ENCODE data around the gene RAPGEF1.
"Not testable (repeated sequence)": the region's sequence is repeated elsewhere in the genome, so short reads cannot be mapped to it uniquely, and the experiment has no call there.

RAPGEF1 gene

DNA sequence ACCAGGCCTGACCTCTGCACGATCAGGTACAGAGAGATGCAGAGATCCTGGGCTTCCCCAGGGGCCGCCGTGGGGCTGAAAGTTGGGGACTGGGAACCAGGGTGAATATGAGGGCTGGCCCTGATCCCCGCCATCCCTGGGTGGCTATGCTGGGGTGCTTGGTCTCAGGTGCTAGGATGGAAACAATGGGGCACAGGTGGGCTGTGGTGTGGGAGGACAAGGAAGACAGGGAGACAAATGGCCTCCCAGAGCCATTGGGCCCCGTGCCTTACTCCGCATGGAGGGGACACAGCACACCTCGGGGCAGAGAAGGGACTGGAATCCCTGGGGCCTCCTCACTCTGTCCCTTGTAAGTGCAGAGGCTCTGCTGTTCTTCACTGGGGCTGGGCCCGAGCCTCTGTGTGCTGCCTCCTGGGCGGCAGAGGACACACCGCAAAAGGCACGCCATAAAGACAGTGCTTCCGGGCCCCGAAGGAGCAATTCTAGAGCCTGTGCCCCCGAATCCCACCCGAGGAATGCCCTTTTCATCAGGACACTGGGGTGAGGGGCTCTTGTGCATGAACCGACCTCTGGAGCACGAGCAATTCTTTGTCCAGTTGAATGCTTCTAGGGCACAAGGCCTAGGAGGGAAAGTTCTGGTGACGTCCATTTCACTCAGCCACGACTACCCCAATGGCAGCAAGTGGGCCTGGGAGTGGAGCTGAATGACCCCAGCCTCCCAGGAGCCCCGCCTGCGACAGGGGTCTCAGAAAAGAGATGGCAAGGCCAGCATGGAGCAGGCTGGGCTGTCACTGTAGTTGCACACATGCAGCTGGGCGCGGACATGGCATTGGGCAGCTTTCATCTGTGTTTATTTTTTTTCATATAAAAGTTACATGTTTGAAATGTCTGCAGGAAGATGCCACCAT is 163.7 kb downstream of the RAPGEF1 start:
- no peak for DNase-seq

DNA sequence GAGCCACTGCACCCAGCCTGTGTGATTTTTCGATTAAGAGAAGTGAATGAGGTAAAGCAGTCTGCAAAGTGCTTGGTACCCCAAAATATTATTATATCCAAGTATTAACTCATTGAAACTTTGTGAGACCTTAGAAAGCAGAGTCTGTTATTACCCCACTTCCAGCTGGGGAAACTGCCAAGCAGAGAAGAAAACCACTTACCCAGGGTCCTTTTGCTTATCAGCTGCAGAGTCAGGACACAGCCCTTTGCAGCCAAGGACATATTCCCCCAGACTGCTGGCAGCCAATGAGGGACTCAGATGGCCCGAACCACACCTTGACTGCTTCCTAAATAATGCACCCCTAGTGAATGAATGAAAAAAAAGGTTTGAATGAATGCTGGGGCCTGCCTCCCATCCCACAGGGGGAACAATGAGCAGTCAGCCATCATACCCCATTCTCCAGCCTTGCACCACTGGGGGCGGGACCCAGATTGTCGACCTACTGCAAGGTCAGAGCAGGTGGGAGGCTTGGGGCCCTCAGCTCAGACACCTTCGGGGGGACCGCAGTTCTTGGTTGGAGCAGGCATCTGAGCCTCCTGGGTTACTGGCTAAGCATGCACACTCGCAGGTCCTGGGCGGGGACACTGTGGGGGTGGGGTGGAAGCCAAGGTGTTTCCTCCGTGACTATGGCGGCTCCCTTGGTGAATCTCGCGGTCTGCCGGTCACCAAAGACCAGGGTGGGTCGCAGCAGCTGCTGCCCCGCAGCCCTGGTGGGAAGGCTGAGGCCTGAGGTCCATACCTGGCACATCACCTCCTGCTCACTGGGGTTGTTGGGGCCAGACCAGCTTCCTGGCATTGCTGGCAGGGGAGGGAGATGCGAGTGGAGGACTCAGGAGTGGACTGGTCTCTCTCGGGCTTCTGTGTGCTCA is 164.9 kb downstream of the RAPGEF1 start:
- DNase-seq, result no peak

DNA sequence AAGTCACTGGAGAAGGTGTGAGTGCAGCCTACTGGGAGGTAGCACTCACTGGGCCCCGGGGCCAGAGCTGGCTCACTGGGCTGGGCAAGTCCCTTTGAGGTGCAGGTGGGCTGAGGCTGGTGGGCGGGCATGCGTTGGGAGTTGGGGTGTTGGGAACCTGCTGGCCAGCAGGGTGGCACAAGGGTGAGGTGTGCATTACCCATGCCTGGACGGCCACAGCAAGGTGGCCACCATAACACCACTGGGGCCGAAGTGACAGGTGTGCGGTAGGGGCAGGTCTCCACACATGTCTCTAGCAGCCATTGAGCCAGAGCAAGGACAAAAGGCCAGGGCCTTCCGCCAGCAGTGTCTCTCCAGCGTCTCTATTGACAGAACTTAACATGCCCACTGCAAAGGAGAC is 172.0 kb downstream of the RAPGEF1 start:
- no peak for DNase-seq

DNA sequence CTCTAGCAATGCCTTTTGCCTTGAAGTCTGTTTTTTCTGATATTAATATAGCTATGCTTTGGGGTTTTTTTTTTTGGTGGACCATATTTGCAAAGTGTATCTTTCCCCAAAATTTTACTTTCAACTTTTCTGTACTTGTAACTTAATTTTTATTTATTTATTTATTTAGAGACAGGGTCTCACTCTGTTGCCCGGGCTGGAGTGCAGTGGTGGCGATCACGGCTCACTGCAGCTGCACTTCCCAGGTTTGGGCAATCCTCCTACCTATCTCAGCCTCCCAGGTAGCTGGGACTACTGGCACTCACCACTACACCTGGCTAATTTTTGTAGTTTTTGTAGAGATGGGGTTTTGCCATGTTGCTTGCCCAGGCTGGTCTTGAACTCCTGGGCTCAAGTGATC is 173.7 kb downstream of the RAPGEF1 start:
- no peak for DNase-seq

DNA sequence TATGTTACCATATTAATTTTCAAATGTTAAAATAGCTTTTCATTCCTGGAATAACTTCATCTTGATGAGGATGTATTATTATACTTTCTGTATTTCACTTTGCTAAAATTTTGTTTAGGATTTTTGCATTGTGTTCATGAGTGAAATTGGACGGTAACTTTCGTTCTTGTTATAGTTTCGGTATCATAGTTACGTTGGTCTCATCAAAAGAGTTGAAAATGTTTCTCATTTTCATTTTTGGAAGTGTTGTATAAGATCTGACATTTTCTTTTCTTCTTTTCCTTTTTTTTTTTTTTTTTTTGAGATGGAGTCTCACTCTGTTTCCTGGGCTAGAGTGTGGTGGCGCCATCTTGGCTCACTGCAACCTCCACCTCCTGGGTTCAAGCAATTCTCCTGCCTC is 174.5 kb downstream of the RAPGEF1 start:
- DNase-seq, result no peak

DNA sequence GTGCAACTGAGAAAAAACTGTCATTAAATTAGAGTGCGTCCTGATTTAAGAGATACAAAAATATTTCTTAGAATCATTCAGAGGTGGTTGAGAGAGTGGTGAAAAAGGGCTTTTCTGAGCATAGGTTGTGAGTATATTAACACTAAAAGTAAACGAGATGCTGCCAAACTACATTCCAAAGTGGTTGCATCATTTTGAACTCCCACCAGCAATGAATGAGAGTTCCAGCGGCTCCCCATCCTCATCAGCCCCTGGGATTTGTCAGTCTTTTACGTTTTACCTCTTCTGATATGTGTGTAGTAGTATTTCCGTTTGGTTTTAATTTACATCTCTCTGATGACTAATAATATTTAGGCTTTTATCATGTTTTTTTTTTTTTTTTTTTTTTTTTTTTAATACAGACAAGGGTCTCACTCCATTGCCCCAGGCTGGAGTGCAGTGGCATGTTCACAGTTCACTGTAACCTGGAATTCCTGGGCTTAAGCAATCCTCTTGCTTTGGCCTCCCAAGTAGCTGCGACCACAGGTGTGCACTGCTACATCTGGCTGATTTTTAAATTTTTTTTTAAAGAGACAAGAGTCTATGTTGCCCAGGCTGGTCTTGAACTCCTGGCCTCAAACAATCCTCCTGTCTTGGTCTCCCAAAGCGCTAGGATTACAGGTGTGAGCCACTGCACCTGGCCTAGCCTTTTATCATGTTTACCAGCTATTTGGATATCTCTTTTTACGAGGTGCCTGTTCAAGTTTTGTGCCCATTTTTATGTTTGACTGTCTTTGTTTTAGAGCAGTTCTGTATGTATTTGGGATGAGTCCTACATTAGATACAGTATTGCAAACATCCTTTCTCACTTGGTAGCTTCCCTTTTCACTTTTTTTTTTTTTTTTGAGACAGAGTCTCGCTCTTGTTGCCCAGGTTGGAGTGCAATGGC is 177.6 kb downstream of the RAPGEF1 start:
- no peak for DNase-seq

DNA sequence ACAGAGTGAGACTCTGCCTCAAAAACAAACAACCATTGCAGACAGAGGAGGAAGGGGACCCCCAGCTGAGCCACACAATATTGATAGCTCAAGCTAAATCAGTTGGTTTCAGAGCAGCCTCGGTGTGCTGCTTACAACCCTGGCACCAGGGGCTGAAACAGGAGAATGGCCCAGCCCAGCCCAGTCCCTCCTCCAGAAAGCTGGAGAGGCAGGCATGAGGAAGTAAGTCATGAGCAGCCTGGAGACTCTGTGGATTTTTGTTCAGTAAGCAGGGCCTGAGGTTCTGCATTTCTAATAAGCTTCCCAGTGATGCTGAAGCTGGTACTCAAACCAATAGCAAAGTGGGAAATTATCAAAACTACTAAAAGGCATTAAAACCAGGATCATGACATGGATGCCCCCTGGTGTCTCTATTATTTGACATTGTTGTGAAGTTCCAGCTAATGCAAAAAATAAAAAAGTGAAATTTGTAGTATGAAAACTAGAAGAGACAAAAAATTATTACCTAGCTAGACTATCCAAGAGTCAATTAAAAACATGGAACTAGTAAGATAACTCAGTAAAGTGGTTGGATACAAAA is 180.4 kb downstream of the RAPGEF1 start:
- no peak for DNase-seq

DNA sequence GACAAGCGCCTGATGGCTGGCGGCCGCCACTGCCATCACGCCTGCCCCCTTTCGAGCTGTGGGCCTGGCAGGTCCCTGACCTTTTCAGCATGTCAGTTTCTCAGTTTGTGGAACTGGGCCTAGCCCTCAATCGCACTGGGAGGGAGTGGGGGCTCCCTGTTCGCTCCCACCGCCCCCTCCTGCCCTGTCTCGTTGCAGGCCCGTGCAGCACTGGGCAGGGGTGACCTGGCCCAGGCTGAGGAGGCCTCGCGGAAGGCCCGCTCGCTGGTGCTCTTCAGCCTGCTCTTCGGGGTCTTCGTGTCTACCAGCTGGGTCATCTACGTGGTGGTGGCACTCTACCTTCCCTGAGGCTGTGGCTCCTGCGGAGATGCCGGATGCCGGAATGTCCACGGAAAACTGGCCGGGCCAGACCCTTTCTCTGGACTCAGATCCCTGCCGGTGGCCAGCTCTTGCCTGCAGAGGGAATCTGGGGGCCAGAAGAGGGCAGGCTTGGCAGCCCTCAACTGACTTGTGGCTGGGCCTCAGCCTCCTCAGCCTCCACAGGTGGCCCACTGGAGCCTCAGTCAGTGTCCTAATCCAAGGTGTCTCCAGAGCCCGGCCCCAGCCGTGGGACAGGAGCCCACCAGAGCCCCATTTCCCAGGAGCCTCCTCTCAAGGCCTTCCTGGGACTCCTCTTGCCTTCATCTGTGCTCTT is 181.9 kb downstream of the RAPGEF1 start:
- no peak for DNase-seq

DNA sequence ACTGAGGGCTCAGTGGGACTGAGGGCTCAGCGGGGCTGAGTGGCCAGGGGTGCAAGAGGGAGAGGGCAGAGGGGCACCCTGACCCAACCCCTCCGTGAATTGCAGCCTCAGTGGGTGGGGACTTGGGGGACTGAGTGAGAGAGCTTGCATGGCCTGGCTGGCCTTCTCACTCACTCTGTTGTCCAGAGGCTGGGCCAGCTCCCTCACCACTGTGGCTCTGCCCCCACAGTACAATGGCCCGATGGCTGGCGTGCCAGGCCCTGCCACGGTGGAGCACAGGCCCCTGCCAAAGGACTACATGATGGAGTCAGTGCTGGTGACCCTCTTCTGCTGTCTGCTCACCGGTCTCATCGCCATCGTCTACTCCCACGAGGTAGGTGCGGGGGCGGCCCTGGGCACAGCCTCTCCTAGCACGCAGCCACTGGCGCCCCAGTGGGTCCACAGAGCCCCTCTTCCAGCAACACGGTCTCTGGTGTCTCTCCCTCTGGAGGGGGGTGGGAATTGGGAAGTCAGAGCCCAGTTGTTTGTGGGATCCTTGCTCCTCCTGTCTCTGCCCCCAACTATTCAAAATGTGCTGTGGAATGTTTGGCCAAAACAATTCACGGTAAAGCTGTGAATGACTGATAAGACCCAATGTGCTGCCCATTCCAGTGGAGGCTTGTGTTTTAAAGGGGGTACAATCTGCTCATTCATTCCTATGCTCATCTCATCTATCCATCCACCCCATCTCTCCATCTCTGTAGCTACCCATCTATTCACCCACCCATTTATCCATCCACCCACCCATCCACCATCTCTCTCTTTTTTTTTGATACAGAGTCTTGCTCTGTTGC is 183.8 kb downstream of the RAPGEF1 start:
- no peak for DNase-seq

DNA sequence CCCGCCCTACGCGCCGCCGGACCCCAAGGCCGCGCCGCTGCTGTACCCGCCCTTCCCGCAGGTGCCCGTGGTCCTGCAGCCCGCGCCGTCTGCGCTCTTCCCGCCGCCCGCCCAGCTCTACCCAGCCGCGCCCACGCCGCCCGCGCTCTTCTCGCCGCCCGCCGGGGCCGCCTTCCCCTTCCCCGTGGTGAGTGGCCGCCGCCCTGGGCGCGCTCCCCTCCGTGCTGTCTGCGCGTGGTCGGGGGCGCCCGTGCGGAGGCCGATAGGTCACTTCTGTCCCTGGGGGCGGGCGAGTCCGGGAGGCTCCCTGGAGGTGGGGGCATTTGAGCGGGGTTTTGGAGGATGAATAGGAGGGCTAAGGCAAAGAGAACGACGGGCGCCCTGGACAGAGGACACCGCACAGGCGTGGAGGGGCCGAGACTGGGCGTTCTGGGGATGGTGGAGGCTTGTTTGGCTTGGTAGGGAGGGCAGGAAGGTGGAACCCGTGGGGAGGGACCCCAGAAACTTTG is 185.0 kb downstream of the RAPGEF1 start:
- no peak for DNase-seq

DNA sequence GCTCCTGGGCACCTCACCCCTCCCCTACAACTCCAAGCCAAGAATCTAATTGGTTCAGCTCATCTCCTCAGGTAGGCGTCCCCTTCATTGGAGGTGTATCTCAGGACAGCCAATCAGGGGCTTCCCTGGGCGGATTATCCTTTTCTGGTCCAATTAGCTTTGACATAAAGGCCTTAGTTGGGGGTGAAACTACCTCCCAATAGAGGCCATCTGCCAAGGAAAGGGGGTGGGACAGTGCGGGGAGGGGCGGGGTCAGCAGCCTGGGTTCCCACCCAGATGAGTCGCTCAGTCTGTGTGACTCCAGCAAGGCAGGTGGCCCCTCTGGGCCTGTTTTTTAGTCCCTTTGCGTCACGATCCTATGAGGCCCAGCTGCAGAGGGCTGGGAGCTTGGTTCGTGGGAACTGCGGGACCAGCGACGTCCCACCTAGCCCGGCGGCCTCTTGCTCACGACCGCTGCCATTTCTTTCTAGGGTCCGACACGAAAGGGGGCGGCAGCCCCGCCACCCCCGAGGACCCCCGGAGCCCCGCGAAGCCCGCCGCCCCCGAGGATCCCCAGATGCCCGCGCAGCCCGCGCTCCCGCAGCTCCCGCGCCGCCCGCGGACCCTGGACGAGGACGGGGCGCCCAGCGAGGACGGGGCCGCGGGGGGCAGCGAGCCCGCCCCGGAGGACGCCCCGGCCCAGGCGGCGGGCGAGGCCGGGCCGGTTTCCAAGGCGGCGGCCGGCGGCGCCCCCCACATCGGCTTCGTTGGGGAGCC is 185.6 kb downstream of the RAPGEF1 start:
- no peak for DNase-seq

DNA sequence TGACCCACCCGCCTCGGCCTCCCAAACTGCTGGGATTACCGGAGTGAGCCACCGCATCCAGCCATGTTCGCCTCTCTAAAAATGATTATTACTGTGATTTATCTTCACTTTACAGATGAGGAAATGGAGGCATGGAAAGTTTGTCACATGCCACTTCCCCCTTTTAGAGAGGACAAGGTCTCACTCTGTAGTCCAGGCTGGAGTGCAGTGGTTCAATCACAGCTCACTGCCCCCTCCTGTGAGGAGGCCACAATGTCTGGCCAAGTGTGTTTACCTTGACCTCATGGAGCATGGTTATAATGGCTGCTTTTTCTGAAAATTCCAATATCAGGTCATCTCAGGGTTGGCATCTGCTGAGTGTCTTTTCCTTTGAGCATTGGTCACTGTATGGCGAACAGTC is 187.8 kb downstream of the RAPGEF1 start:
- DNase-seq, result no peak

DNA sequence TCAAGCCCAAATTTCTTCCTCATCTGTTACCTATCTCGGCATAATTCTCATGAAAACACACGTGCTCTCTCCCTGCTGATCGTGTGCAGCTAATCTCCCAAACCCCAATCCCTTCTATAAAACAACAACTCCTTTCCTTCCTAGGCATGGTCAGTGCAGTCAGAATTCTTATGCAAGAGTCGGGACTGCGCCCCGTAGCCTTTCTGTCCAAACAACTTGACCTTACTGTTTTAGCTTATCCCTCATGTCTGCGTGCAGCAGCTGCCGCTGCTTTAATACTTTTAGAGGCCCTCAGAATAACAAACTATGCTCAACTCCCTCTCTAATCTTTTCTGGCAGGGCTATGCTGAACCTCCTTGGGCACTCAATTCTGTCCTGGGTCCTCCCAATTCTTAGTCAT is 189.4 kb downstream of the RAPGEF1 start:
- not testable (repeated sequence) for DNase-seq

DNA sequence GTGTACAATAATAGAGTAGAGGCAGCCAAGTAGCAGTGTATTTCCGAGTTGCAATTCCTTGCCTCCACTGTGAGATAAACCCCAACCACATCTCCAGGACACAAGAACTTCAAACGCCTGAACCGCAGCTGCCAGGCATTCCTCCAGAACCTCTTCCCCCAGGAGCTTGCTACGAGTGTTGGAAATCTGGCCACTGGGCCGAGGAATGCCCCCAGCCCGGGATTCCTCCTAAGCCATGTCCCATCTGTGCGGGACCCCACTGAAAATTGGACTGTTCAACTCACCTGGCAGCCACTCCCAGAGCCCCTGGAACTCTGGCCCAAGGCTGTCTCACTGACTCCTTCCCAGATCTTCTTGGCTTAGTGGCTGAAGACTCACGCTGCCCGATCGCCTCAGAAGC is 190.7 kb downstream of the RAPGEF1 start:
- DNase-seq, result not testable (repeated sequence)

DNA sequence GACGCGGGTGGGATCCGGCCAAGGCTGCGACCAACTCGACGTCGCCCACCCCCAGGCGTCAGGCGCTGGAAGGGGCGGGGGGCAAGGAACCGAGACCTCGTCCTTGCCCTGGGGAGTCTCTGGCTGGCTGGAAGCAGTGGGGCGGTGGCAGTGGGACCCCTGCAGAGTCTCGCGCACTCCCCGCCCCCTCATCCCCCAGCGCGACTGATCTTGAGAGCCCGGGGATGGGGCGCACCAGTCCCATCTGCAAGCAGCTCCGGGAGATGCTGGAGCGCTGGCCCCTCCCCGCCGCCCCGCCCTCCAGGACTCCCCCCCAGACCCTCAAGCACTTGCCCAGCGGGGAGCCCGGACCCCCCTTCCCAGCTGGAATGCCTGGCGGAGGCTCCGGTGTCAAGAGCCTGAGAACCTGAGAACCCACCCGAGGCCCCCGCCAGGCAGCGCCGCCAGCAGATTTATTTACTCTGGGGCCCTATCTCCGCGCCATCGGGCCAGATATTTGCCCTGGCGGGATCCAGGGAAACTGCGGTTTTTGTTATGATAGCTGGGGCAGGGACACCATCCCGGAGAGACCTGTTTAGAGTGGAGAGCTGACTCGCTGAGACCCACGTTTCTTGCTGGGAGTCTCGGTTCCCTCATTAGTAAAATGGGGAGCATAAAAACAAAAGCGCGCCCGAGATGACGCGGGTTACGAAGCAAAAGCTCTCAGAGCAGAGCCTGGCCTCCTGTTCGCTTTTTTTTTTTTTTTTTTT is 193.4 kb downstream of the RAPGEF1 start:
- no peak for DNase-seq

DNA sequence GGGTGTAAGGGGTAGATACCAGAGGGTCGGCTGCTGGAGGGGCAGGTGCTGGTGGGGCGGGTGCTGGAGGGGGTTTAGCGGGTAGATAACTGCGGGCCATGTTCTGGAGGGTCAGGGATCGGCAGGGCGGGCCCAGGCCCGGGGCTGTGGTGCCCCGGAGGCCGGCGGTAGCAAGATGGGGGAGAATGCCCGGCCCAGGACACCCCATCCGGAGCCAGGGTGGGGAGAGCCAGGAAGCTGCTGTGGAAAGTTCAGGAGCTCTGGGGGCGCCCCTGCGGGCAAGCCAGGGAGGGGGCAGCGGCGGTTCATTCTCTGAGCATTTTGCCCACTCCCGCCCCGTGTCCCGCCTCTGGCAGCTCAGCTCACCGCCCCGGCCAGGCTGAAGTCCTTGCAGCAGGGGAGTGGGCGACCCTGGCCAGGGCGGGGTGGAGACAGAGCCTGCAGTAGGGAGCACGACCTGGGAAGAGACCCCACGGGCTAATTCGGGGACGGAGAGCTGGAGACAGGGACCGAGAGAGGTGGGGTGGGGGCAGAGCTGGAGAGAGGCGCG is 194.0 kb downstream of the RAPGEF1 start:
- no peak for DNase-seq
